Natural killer cell treated with Interleukin-12 subunit alpha and Interleukin-12 subunit beta and Interleukin-15 and Interleukin-18, amount 100 ng/mL, for 72 hours (primary cell): ENCODE data around the gene GARNL3. TPM values are rescaled to one million over a fixed set of nuclear protein-coding genes. Genes with fewer than 3 reads are reported as not detected.

Experiments
- ATAC-seq, 2 donors: fragments of 150-1000 bp; cut with Tn5 transposase in 1 of 2; sonication (Bioruptor Pico), chemical (Tn5 transposase) in 1 of 2; 2 replicates each; pipeline ENCODE4 v1.10.0; 2021
- DNase-seq: peaks from one replicate; pipeline ENCODE4 v3.0.0; 2022; ENCODE audit warnings: low spot score
- H3K27ac Mint-ChIP-seq, 2 donors: 1 replicate in 1 of 2; 2 replicates in 1 of 2; pipeline ENCODE4 v1.8.0; 2022; ENCODE audit warnings: mixed read lengths in 2 of 2, mild to moderate bottlenecking in 1 of 2, moderate library complexity in 1 of 2
- H3K27me3 Mint-ChIP-seq, 2 donors: 1 replicate in 1 of 2; 2 replicates in 1 of 2; pipeline ENCODE4 v1.8.0; 2022; ENCODE audit warnings: mixed read lengths in 2 of 2
- H3K36me3 Mint-ChIP-seq: one replicate; pipeline ENCODE4 v1.8.0; 2022; ENCODE audit warnings: mixed read lengths
- H3K4me1 Mint-ChIP-seq, 2 donors: 1 replicate in 1 of 2; 2 replicates in 1 of 2; pipeline ENCODE4 v1.8.0; 2022; ENCODE audit warnings: low read depth in 2 of 2, mixed read lengths in 2 of 2, mild to moderate bottlenecking in 1 of 2
- H3K4me3 Mint-ChIP-seq: one replicate; pipeline ENCODE4 v1.8.0; 2022; ENCODE audit warnings: mixed read lengths
- H3K9me3 Mint-ChIP-seq: 2 replicates; pipeline ENCODE4 v1.8.0; 2022; ENCODE audit warnings: mixed read lengths
- total RNA-seq, 2 donors: library from RNA; stranded (reverse); gene quantifications; one replicate each; pipeline ENCODE4 v1.2.3, GENCODE V29; 2022

GARNL3 gene
- total RNA-seq, 2 donors from 2014 or later, result 1.2 to 7.4 TPM

DNA sequence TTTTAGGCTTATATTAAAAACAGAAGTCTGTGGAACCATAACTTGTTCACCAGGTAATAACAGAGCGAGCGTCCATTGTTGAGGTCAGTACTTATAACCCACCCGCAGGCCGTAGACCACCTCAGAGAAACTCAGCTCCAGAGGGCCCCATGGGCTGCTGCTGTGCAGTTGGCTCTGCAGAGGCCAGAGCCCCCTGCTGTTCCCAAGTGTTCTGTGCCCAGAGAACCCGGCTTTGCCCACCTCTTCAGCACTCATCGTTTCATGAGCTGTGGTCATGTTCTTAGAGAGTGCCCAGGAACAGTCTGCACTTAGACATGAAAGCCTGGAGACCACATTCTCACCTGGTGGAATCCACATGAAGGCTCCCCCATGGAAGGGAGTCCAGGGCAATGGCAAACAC is 82.0 kb downstream of the GARNL3 start:
- H3K27ac Mint-ChIP-seq, result no peak overlapping the region

DNA sequence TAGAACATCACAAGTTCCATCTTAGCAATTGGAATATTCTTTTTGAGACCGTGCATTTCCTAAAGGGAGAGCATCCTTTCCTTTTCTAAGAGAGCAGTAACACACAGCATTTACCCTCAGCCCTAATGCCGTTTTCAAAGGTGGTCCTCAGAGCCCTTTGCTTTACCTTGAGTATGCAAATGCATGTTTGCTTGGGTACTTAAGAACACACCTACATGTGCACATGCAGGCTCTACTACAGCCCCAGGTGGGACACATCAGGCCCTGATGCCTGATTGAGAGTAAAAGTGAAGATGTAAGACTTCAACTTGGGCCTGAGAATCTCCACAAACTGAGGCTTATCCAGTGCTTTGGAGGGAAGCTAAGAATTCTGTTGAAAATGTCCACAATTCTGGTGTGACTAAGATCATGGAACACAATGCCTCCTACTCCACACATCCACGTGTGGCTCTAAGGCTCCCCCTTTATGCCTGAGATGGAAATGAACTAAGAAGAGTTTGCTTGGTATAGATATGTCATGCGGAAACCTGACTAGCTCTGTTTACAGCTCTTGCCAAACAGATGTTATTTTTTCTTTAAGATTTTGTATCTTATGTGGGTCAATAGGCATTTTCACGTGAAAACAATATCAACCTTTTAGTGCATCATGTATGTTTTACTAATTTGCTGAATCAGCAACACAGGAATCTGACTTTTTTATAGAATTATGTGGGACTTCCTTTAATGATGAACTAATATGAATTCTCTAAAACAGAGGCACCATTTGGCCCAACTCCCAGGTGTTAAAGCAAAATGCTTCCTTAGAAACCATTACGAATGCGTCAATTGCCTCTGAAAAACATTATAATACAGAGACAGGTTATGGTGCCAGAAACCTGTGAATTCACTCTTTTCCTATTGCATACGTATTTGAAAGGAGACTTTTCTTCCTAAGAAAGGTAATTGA is 83.5 kb downstream of the GARNL3 start:
- Mint-ChIP-seq H3K4me1 (no peaks in the 10 kb centered on the region), H3K36me3 (no peaks in the 10 kb centered on the region), H3K4me3 (no peak overlapping the region), H3K27me3 (peaks cover 0 to 5% of the 10 kb centered on the region in 2 donors), H3K9me3 (no peaks in the 10 kb centered on the region), H3K27ac (no peak overlapping the region)
- DNase-seq (no peak), ATAC-seq (no peak)

More for the DNA sequence above, 82.0 kb downstream of the GARNL3 start:
- Mint-ChIP-seq H3K4me1 (no peaks in the 10 kb centered on the region), H3K9me3 (no peaks in the 10 kb centered on the region), H3K4me3 (no peak overlapping the region), H3K36me3 (no peaks in the 10 kb centered on the region), H3K27me3 (peaks cover 0 to 2% of the 10 kb centered on the region in 2 donors)
- DNase-seq (no peak), ATAC-seq (no peak)

DNA sequence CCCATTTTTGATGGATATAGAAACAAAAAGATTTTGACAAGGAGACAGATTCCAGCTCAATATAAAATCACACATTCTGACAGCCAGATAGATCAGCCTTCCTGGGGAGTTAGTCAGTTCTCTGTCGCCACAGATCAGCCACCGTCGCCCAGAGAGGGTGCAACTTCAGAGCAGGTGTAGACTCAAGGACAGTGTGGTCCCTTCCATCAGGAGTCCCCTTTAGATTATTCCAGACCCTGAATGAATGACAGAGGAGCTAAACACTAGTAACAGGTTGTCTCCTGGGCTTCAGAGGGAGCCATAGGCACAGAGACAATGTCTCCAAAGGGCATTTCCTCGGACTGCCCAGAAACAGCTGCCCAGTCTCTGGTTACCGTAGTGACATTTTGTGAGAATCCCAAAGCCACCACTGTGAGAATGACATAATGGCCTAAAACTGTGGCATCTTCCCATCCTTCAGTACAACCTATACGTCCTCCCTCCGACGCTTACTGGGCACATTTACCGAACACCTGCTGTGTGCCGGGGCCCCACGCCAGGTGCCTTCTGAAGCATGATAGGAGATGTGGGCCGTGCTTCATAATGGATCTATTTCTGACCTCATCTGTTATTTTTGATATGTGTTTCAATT is 85.0 kb downstream of the GARNL3 start:
- no peak overlapping the region for H3K4me3 Mint-ChIP-seq
- no peak overlapping the region for H3K27ac Mint-ChIP-seq
- ATAC-seq, result no peak
- H3K4me1 Mint-ChIP-seq, result no peaks in the 10 kb centered on the region
- DNase-seq, result no peak
- H3K27me3 Mint-ChIP-seq, result peaks cover 0 to 9% of the 10 kb centered on the region in 2 donors
- H3K9me3 Mint-ChIP-seq, result no peaks in the 10 kb centered on the region
- no peaks in the 10 kb centered on the region for H3K36me3 Mint-ChIP-seq

DNA sequence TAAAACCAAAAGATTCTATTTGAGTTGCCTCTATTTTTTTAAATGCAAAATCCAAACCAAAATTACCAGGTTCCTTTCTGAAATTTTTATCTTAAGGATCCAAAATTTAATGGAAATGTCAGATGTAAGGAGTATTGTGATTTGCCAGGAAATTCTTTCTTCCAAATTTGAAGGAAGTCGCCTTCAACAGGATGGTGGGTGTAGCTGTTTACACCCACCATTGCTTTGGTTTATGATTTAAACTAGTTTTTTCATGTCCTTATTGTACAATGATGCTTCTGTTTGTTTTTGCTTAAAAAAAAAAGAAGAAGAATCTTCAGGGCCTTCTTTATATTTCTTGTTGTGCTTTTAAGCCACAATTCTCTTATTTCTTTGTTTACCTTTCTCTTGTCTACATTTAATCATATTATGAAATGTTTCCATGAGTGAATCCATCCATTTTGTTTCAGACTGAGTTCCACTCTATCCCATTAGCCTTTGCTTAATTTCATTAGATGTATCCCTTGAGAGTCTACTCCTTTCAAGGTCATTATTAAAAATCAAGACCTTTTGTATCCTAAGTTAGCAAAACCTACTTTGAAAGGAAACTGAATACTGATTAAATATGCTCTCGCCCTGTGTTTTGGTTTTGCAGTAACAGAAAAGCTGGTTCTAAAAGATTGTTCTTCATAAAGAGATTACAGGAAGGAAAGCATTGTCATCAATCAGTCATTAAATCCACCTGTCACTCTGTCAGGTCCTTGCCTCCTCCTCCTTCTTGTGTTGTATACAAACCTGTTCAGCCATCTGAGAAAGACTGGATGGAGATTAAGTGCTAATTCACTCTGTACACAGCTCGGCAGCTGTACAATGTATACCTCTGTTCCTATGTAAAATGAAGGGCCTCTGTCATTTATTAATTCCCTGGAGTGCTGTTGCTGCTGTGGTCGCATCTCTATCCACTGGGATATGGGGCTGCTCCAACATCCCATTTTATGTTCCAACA is 86.9 kb downstream of the GARNL3 start:
- Mint-ChIP-seq H3K4me3 (no peak overlapping the region), H3K27ac (no peak overlapping the region), H3K27me3 (peaks cover 0 to 9% of the 10 kb centered on the region in 2 donors), H3K9me3 (no peaks in the 10 kb centered on the region), H3K36me3 (no peaks in the 10 kb centered on the region), H3K4me1 (no peaks in the 10 kb centered on the region)
- ATAC-seq (no peak), DNase-seq (no peak)

DNA sequence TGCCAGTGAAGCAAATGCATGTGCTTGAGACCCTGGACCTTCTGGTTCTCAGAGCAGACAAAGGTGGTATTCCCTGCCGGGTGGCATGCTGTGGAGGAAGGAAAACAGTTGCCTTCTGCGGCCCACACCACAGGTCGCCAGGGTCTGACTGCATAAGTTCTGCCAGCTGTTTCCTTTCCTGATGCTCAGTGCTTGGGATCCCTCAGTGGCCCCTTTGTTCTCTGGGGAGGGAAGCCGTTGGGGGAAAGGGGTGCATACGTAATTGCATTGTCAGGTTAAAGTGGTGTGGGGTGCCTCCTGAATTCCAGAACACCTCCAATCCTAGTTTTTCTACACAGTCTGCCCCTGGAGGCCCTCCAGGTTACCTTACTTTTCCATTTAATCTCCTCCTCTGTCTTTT is 89.3 kb downstream of the GARNL3 start:
- ATAC-seq (no peak), DNase-seq (no peak)
- Mint-ChIP-seq H3K4me3 (no peak overlapping the region), H3K4me1 (no peaks in the 10 kb centered on the region), H3K36me3 (no peaks in the 10 kb centered on the region), H3K9me3 (no peaks in the 10 kb centered on the region), H3K27me3 (peaks cover 0 to 9% of the 10 kb centered on the region in 2 donors), H3K27ac (no peak overlapping the region)

DNA sequence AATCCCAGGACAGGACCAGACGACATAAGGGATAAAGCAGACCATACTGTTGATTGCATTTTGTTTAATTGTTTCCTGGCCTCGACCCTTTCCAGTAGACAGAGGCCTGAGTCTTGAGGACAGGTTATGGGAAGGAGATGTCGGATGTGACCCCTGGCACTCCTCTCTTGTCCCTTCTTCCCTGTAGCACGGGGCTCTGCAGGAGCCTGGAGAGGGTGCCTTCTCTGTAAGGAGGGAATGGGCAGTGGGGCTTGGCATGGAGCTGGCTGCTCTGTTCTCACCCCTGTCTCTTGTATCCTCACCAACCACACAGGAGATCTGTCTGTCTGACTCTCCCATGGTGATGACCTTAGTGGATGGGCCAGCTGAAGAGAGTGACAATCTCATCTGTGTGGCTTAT is 92.3 kb downstream of the GARNL3 start:
- Mint-ChIP-seq H3K27me3 (peaks cover 0 to 7% of the 10 kb centered on the region in 2 donors), H3K9me3 (no peaks in the 10 kb centered on the region), H3K36me3 (no peaks in the 10 kb centered on the region), H3K4me1 (peaks cover 7 to 9% of the 10 kb centered on the region in 2 donors), H3K27ac (no peak overlapping the region), H3K4me3 (no peak overlapping the region)
- DNase-seq (no peak), ATAC-seq (no peak)

DNA sequence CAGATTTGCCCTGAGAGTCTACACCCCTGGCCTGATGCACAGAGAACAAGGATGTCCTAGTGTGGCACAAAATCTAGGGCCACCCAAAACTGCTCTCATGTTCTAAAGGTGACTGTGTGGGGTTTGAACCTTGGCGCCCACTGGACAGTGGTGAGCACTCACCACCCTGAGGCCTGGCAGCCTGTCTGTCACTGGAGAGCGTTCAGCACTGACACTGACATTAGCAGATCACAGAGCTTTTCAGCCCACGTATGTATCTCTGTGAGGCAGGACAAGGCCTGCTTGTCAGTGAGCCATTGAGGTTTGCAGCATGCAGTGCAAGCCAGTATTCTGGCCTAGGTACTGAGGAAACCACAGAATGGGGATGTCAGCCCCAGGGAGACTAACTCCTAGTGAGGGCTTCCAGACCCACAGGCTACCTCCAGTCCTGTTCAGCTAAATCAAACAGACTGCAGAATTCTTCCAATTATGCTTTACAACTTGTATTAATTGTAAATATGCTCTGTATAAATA is 93.5 kb downstream of the GARNL3 start:
- no peak for DNase-seq
- Mint-ChIP-seq H3K36me3 (no peaks in the 10 kb centered on the region), H3K4me3 (no peak overlapping the region)

DNA sequence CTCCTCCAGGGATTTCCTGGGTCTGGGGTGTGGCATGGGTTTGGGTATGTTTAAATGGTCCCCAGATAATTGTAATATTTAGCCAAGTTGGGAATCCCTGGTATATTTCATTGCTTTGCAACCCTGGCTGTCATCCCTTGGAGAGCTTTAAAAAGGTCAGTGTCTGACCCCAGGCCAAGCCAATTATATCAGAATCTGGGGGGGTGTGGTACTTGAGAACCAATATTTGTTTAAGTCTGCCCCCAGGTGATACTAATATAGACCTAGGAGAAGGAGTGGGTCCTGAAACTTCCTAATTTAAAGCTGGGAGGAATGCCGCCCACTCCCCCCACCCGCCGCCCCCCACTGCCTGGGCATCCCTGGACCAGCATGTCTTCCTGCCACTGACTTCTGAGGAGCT is 94.2 kb downstream of the GARNL3 start:
- H3K9me3 Mint-ChIP-seq, result no peaks in the 10 kb centered on the region
- ATAC-seq (no peak), DNase-seq (no peak)
- H3K4me1 Mint-ChIP-seq, result peaks cover 8 to 10% of the 10 kb centered on the region in 2 donors
- no peak overlapping the region for H3K27ac Mint-ChIP-seq
- no peak overlapping the region for H3K4me3 Mint-ChIP-seq
- no peaks in the 10 kb centered on the region for H3K36me3 Mint-ChIP-seq
- H3K27me3 Mint-ChIP-seq, result peaks cover 0 to 4% of the 10 kb centered on the region in 2 donors

More for the DNA sequence above, 93.5 kb downstream of the GARNL3 start:
- Mint-ChIP-seq H3K27me3 (peaks cover 0 to 4% of the 10 kb centered on the region in 2 donors), H3K4me1 (peaks cover 8 to 10% of the 10 kb centered on the region in 2 donors), H3K27ac (peak overlapping the region in 1 of 2 donors; percentile 65), H3K9me3 (no peaks in the 10 kb centered on the region)
- no peak for ATAC-seq

DNA sequence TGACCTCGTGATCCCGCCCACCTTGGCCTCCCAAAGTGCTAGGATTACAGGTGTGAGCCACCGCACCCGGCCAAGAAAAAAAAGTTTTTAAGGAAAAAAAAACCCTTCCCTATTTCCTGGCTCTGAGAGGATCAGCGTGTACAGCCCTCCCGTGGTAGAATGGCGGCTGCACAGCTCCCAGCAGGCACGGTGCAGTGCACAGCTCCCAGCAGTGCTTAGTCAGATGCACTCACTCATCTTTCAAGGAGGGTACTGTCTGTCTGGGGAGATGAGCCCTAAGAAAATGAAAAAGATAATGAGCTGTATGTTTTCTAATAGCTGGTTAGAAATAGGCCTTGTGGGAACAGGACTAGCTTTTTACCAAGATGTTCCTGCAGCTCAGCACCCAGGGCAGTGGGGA is 95.7 kb downstream of the GARNL3 start:
- Mint-ChIP-seq H3K4me3 (no peak overlapping the region), H3K36me3 (no peaks in the 10 kb centered on the region), H3K27me3 (no peaks in the 10 kb centered on the region), H3K9me3 (no peaks in the 10 kb centered on the region), H3K4me1 (peaks cover 8 to 10% of the 10 kb centered on the region in 2 donors), H3K27ac (no peak overlapping the region)
- DNase-seq (no peak), ATAC-seq (no peak)

DNA sequence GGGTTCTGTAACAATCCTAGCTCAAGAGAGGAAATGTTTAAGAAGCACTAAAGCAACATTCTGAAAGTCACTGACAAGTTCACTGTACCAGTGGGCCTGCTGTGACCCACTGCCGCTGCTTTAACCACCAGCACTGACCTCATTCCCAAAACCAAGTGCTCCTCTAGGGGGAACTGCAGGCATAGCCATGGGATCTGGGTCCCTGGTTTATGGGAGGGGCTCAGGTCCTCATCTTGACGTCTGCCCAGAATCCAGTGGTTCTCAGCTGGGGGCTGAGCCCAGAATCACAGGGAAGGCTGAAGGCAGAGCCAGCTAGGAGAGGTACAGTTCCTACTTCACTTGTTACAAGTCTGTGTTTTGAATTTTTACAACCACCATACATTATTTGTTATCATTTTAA is 96.3 kb downstream of the GARNL3 start:
- no peak overlapping the region for H3K4me3 Mint-ChIP-seq

DNA sequence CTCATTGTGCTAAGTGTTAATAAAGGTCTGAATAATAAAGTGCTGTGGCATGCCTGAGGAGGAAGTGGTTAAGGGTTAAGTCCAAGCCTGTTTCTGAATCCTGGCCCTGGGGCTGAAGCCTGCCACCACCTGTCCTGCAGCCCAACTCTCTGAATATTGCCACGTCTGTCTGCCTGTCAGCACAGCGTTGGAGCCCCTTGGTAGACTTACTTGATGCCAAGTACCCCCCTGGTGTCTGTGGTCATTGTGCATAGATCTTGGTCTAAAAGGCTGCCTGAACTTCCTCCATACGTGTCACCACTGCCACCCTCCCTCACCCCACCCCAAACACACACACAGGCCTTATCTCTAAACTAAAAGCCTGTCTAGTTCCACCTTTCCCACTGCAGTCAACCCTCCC is 97.0 kb downstream of the GARNL3 start:
- H3K27ac Mint-ChIP-seq, result peak overlapping the region; percentile 14 to 88
- ATAC-seq (peak; percentile 57 to 59), DNase-seq (no peak)
- H3K9me3 Mint-ChIP-seq, result no peaks in the 10 kb centered on the region
- H3K27me3 Mint-ChIP-seq, result no peaks in the 10 kb centered on the region
- no peaks in the 10 kb centered on the region for H3K36me3 Mint-ChIP-seq
- peak overlapping the region; percentile 16 for H3K4me3 Mint-ChIP-seq
- peaks cover 8 to 10% of the 10 kb centered on the region in 2 donors for H3K4me1 Mint-ChIP-seq

More for the DNA sequence above, 96.3 kb downstream of the GARNL3 start:
- no peaks in the 10 kb centered on the region for H3K9me3 Mint-ChIP-seq
- DNase-seq, result no peak
- H3K4me1 Mint-ChIP-seq, result peaks cover 8 to 10% of the 10 kb centered on the region in 2 donors
- no peaks in the 10 kb centered on the region for H3K36me3 Mint-ChIP-seq
- H3K27ac Mint-ChIP-seq, result peak overlapping the region in 1 of 2 donors; percentile 88
- H3K27me3 Mint-ChIP-seq, result no peaks in the 10 kb centered on the region
- ATAC-seq, result no peak

DNA sequence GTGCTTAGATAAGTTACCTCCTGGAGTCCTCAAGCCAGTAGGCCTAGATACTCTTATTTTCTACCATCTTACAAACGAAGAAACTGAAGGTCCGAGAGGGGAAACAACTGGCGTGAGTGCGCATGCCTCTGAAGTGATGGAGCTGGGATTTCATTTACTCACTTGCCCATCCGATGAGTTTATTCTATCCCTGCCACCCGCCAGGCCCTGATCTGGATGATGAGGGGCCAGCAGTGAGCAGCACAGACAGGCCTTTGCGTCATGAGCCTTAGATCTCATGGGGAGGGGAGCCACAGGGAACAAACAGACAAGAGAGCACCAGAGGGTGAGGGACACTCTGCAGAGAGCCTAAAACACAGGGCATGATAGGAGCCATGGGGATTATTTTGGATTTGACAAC is 98.3 kb downstream of the GARNL3 start:
- Mint-ChIP-seq H3K27ac (no peak overlapping the region), H3K4me1 (peaks cover 8 to 10% of the 10 kb centered on the region in 2 donors), H3K9me3 (no peaks in the 10 kb centered on the region)

DNA sequence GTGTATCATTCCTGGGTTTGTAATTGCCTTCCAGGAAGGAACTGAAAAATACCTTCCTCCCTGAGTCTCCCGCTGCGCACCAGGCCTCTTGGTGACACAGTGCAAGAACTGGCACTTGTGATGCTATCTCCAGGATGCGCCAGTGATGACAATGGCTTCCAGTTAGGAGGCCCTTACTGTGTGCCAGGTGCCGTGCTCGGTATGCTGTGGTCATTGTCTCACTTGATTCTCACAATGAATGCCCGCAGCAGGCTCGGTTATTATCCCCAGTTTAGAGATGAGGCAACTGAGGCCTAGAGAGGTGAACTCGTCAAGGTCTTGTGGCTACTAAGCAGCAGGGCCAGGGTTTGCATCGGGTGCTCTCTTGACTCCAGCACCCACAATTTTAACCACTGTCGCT is 100.9 kb downstream of the GARNL3 start:
- H3K27ac Mint-ChIP-seq, result no peak overlapping the region
- H3K27me3 Mint-ChIP-seq, result peaks cover 13 to 19% of the 10 kb centered on the region in 2 donors
- ATAC-seq (no peak), DNase-seq (no peak)
- H3K36me3 Mint-ChIP-seq, result no peaks in the 10 kb centered on the region
- H3K4me3 Mint-ChIP-seq, result no peak overlapping the region
- H3K9me3 Mint-ChIP-seq, result no peaks in the 10 kb centered on the region
- H3K4me1 Mint-ChIP-seq, result peaks cover 8 to 10% of the 10 kb centered on the region in 2 donors

More for the DNA sequence above, 98.3 kb downstream of the GARNL3 start:
- Mint-ChIP-seq H3K36me3 (no peaks in the 10 kb centered on the region), H3K27me3 (no peaks in the 10 kb centered on the region), H3K4me3 (no peak overlapping the region)
- ATAC-seq (no peak), DNase-seq (no peak)
